D721Med (cell line): ENCODE measurements around the gene TBC1D22A.
"Not testable (repeated sequence)": the region's sequence is repeated elsewhere in the genome, so short reads cannot be mapped to it uniquely, and the experiment has no call there.

Source experiments
- DNase-seq: peaks from one replicate; pipeline ENCODE4 v3.0.0; 2011; ENCODE audit warnings: low spot score; ENCODE audit not compliant: insufficient read length
- FAIRE-seq: peaks from 2 replicates; lab custom pipeline; 2011; peaks lifted over from hg19 to GRCh38; lab: Jason Lieb, UNC
- CTCF ChIP-seq: IDR thresholded peaks from 2 replicates; pipeline ENCODE4 v1.5.1; 2012; ENCODE audit warnings: mild to moderate bottlenecking, control low read depth; ENCODE audit not compliant: insufficient read depth; ENCODE audit errors: missing control alignments

Gene TBC1D22A

DNA sequence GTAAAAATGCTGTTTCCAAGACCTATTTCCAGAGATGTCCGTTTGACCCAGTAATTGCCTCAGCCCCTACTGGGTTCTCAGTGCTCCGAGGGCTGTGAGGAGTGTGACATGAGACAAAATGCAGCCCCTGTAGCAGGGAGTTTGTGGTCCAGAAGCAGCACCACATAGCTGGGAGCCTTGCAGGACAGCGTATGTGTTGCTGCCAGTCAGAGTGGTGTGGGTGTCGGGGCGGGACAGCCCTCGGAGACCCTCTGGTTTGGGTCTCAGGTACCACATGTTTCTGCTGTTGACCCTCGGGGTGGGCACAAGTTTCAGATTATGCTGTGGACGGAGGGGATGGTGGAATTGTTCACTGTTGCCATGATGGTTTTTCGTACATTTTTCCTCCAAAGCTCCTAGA is 17.2 kb downstream of the TBC1D22A start:
- no peak for TF ChIP-seq CTCF
- FAIRE-seq (no peak), DNase-seq (no peak)

DNA sequence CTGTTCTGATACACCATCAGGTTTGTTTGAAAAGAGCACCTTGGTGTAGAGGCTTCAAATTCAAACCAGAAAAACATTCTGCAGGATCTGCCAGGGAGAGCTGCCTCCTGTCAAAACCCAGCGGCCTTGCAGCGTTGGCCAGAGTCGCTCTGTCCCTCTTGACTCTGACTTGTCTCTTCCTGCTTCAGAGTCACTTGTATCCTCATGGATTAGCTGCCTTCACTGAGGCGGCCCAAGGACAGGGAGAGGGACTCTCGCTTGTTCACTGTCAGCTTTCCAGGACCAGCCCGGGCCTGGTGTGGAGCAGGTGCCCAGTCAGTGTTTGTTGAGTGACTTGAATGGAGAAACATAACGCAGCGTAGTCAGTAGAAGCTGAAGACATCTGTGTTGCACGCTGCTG is 18.0 kb downstream of the TBC1D22A start:
- no peak for DNase-seq
- no peak for TF ChIP-seq CTCF
- FAIRE-seq, result no peak

GRCh38 chr22:46781291-46781690 is 18.8 kb downstream of the TBC1D22A start:
- no peak for DNase-seq
- no peak for TF ChIP-seq CTCF
- FAIRE-seq, result no peak

DNA sequence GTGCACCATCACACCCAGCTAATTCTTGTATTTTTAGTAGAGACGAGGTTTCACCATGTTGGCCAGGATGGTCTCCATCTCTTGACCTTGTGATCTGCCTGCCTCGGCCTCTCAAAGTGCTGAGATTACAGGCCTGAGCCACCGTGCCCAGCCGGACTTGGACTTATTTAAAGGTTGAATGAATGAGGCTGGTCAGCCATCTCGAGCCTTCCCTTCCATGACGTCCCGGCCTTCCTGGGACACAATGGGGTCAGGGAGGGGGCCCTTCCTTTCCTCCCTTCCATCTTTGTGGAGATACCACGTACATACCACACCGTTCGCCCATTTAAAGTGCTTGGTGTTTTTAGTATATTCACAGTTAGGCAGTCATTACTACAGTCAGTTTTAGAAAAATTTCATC is 19.8 kb downstream of the TBC1D22A start:
- not testable (repeated sequence) for DNase-seq, FAIRE-seq

DNA sequence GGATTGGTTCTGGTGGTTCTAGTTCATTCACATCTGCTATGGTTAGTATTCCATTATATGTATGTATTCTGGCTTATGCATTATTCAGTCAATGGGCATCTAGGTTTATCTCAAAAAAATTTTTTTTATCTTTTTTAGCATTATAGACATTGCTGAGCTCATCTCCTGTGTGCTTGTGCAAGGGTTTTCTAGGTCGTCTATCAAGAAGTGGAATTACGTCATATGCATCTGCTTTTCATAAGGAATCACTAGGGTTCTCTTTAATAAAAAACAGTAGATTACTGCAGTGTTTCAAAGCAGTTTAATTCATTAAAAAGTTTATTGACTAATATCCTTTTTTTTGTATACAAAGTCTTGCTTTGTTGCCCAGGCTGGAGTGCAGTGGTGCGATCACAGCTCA is 21.3 kb downstream of the TBC1D22A start:
- no peak for FAIRE-seq
- no peak for TF ChIP-seq CTCF
- no peak for DNase-seq

- no peak for DNase-seq
- no peak for FAIRE-seq
- TF ChIP-seq CTCF, result no peak
These were observed 26.2 kb downstream of the TBC1D22A start for GRCh38 chr22:46788441-46789172.

DNA sequence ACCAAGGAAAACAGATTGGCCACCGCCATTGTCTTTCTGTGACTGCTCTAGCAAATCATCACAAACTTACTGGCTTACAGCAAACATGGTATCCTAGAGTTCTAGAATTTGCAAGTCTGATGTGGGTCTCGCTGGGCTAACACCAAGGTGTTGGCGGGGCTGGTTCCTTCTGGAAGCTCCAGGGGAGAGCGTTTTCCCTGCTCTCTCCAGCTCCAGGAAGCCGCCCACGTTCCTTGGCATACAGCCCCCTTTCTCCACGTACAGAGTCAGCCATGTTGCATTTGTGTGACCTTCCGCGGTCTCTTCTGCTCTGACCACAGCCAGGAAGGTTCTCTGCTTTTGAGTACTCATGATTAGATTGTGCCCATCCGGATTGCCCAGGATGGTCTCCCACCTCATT is 27.5 kb downstream of the TBC1D22A start:
- FAIRE-seq (no peak), DNase-seq (no peak)
- TF ChIP-seq CTCF, result no peak
